IPS-20b (cell line): ENCODE data around the gene WFDC1.
A peak's percentile ranks its signal among the peaks of the same experiment; 100 is the strongest.

Experiments
- H3K27ac ChIP-seq: one replicate; pipeline ENCODE4 v1.5.1; 2013; ENCODE audit warnings: low read length
- H3K27me3 ChIP-seq: 2 replicates; pipeline ENCODE4 v1.6.1; 2013; ENCODE audit warnings: mild to moderate bottlenecking, low read length, inconsistent platforms; ENCODE audit not compliant: insufficient read depth
- H3K36me3 ChIP-seq: 2 replicates; pipeline ENCODE4 v1.6.1; 2013; ENCODE audit warnings: low read depth, mild to moderate bottlenecking, inconsistent platforms, low read length, moderate library complexity; ENCODE audit not compliant: insufficient read depth
- H3K4me1 ChIP-seq: 2 replicates; pipeline ENCODE4 v1.6.1; 2013; ENCODE audit warnings: mild to moderate bottlenecking, control low read depth, inconsistent platforms, low read length, moderate library complexity; ENCODE audit not compliant: insufficient read depth
- H3K4me3 ChIP-seq: 2 replicates; pipeline ENCODE4 v1.5.1; 2013; ENCODE audit warnings: mild to moderate bottlenecking, low read length, inconsistent platforms
- H3K9ac ChIP-seq: 2 replicates; pipeline ENCODE4 v1.6.1; 2013; ENCODE audit warnings: low read depth, mild to moderate bottlenecking, inconsistent platforms, low read length, moderate library complexity
- H3K9me3 ChIP-seq: 2 replicates; pipeline ENCODE4 v1.6.1; 2013; ENCODE audit warnings: mild to moderate bottlenecking, low read depth, low read length, inconsistent platforms; ENCODE audit not compliant: insufficient read depth

WFDC1 gene

GRCh38 chr16:84360748-84361147 lies 66.1 kb downstream of the WFDC1 start:
- H3K27ac ChIP-seq = no peak overlapping the region
- no peaks in the 10 kb centered on the region for H3K9me3 ChIP-seq
- H3K36me3 ChIP-seq = no peaks in the 10 kb centered on the region
- H3K4me3 ChIP-seq = no peak overlapping the region
- H3K9ac ChIP-seq = no peak overlapping the region
- peaks cover 3% of the 10 kb centered on the region; the same call in 1 of the 2 replicates for H3K4me1 ChIP-seq
- H3K27me3 ChIP-seq = no peaks in the 10 kb centered on the region

- H3K36me3 ChIP-seq = no peaks in the 10 kb centered on the region
- H3K27me3 ChIP-seq = 0 out of 2 replicates have a peak, but pooled peaks cover 3% of the 10 kb centered on the region
- H3K4me1 ChIP-seq = peaks cover 3% of the 10 kb centered on the region; the same call in 1 of the 2 replicates
- H3K9ac ChIP-seq = no peak overlapping the region
- no peak overlapping the region for H3K4me3 ChIP-seq
- H3K9me3 ChIP-seq = no peaks in the 10 kb centered on the region
- H3K27ac ChIP-seq = no peak overlapping the region
Measured at GRCh38 chr16:84361546-84361945, 66.9 kb downstream of the WFDC1 start.

GRCh38 chr16:84362471-84362941 lies 67.8 kb downstream of the WFDC1 start:
- H3K27me3 ChIP-seq = peaks cover 13% of the 10 kb centered on the region
- H3K36me3 ChIP-seq = no peaks in the 10 kb centered on the region
- H3K4me3 ChIP-seq = no peak overlapping the region
- H3K4me1 ChIP-seq = peaks cover 3% of the 10 kb centered on the region; the same call in 1 of the 2 replicates
- H3K27ac ChIP-seq = no peak overlapping the region
- H3K9ac ChIP-seq = no peak overlapping the region
- H3K9me3 ChIP-seq = no peaks in the 10 kb centered on the region

GRCh38 chr16:84366208-84366607 lies 71.5 kb downstream of the WFDC1 start:
- no peak overlapping the region for H3K27ac ChIP-seq
- peaks cover 7% of the 10 kb centered on the region; the same call in 1 of the 2 replicates for H3K4me1 ChIP-seq
- no peak overlapping the region for H3K9ac ChIP-seq
- H3K9me3 ChIP-seq = no peaks in the 10 kb centered on the region
- H3K36me3 ChIP-seq = no peaks in the 10 kb centered on the region
- H3K27me3 ChIP-seq = peaks cover 48% of the 10 kb centered on the region
- no peak overlapping the region for H3K4me3 ChIP-seq

- Histone ChIP-seq H3K36me3 (no peaks in the 10 kb centered on the region), H3K27ac (no peak overlapping the region), H3K9ac (no peak overlapping the region), H3K4me1 (peaks cover 5% of the 10 kb centered on the region; the same call in 1 of the 2 replicates), H3K9me3 (no peaks in the 10 kb centered on the region), H3K27me3 (peaks cover 48% of the 10 kb centered on the region), H3K4me3 (no peak overlapping the region)
Measured at GRCh38 chr16:84367297-84367680, 72.6 kb downstream of the WFDC1 start.

- no peaks in the 10 kb centered on the region for H3K9me3 ChIP-seq
- no peak overlapping the region for H3K27ac ChIP-seq
- no peaks in the 10 kb centered on the region for H3K36me3 ChIP-seq
- H3K4me3 ChIP-seq = peak overlapping the region; percentile 72; the same call in 1 of the 2 replicates
- H3K4me1 ChIP-seq = peaks cover 4% of the 10 kb centered on the region; the same call in 1 of the 2 replicates
- peaks cover 48% of the 10 kb centered on the region for H3K27me3 ChIP-seq
- H3K9ac ChIP-seq = no peak overlapping the region
Measured at GRCh38 chr16:84367750-84368307, 73.2 kb downstream of the WFDC1 start.

- H3K4me1 ChIP-seq = peaks cover 4% of the 10 kb centered on the region; the same call in 1 of the 2 replicates
- peaks cover 48% of the 10 kb centered on the region for H3K27me3 ChIP-seq
- H3K9me3 ChIP-seq = no peaks in the 10 kb centered on the region
- H3K4me3 ChIP-seq = peak within 1 kb of the TSS; percentile 72
- H3K36me3 ChIP-seq = no peaks in the 10 kb centered on the region
- peak within 1 kb of the TSS; percentile 44; the same call in 1 of the 2 replicates for H3K9ac ChIP-seq
- no peak within 1 kb of the TSS for H3K27ac ChIP-seq
Measured at GRCh38 chr16:84368308-84368996, 73.8 kb downstream of the WFDC1 start, which contains the start of gene ATP2C2. ATP2C2 (plus strand) TSS chr16:84368538; CDS start chr16:84368616, 78 bp downstream.

- H3K27me3 ChIP-seq = peaks cover 48% of the 10 kb centered on the region
- no peak overlapping the region for H3K27ac ChIP-seq
- H3K9me3 ChIP-seq = no peaks in the 10 kb centered on the region
- no peak overlapping the region for H3K9ac ChIP-seq
- H3K4me3 ChIP-seq = peak overlapping the region; percentile 72; the same call in 1 of the 2 replicates
- no peaks in the 10 kb centered on the region for H3K36me3 ChIP-seq
- peaks cover 4% of the 10 kb centered on the region; the same call in 1 of the 2 replicates for H3K4me1 ChIP-seq
Measured at GRCh38 chr16:84369105-84369504, 74.4 kb downstream of the WFDC1 start.

GRCh38 chr16:84369938-84370627 lies 75.4 kb downstream of the WFDC1 start:
- Histone ChIP-seq H3K27me3 (peaks cover 48% of the 10 kb centered on the region), H3K9ac (no peak overlapping the region), H3K4me1 (peaks cover 4% of the 10 kb centered on the region; the same call in 1 of the 2 replicates), H3K27ac (no peak overlapping the region), H3K4me3 (no peak overlapping the region), H3K9me3 (no peaks in the 10 kb centered on the region), H3K36me3 (no peaks in the 10 kb centered on the region)

- H3K9me3 ChIP-seq = no peaks in the 10 kb centered on the region
- no peak overlapping the region for H3K9ac ChIP-seq
- H3K4me1 ChIP-seq = peaks cover 4% of the 10 kb centered on the region; the same call in 1 of the 2 replicates
- no peak overlapping the region for H3K27ac ChIP-seq
- H3K4me3 ChIP-seq = no peak overlapping the region
- H3K36me3 ChIP-seq = no peaks in the 10 kb centered on the region
- H3K27me3 ChIP-seq = peaks cover 48% of the 10 kb centered on the region
Measured at GRCh38 chr16:84370723-84371552, 76.3 kb downstream of the WFDC1 start.

GRCh38 chr16:84371553-84371865 lies 76.8 kb downstream of the WFDC1 start:
- no peak overlapping the region for H3K27ac ChIP-seq
- peaks cover 45% of the 10 kb centered on the region for H3K27me3 ChIP-seq
- H3K4me3 ChIP-seq = no peak overlapping the region

More at GRCh38 chr16:84371553-84371865, 76.8 kb downstream of the WFDC1 start:
- H3K9ac ChIP-seq = no peak overlapping the region
- no peaks in the 10 kb centered on the region for H3K36me3 ChIP-seq
- peaks cover 4% of the 10 kb centered on the region; the same call in 1 of the 2 replicates for H3K4me1 ChIP-seq
- H3K9me3 ChIP-seq = no peaks in the 10 kb centered on the region
